HepG2 (cell line): ENCODE data around the gene TDRD10. TPM values are rescaled to one million over a fixed set of nuclear protein-coding genes. Genes with fewer than 3 reads are reported as not detected.

Experiments used
- ATRX ChIP-seq: sonication (generic); formaldehyde crosslinking; IDR thresholded peaks from 2 replicates; pipeline ENCODE4 v1.4.0; 2020; ENCODE audit warnings: missing genetic modification reagents, borderline replicate concordance
- FOXC1 ChIP-seq: sonication (generic); formaldehyde crosslinking; IDR thresholded peaks from 2 replicates; pipeline ENCODE4 v1.8.0; 2022; ENCODE audit warnings: mild to moderate bottlenecking, missing genetic modification reagents, borderline replicate concordance
- JARID2 ChIP-seq: sonication (generic); formaldehyde crosslinking; IDR thresholded peaks from 2 replicates; pipeline ENCODE4 v1.8.1; 2023; ENCODE audit warnings: missing genetic modification reagents, inconsistent platforms; ENCODE audit not compliant: insufficient replicate concordance
- RBFOX2 ChIP-seq: fragments of 200-400 bp; formaldehyde crosslinking; IDR thresholded peaks from 2 replicates; pipeline ENCODE4 v1.6.1; 2017; ENCODE audit warnings: low read depth, mild to moderate bottlenecking, low read length
- RBM22 ChIP-seq: fragments of 200-400 bp; formaldehyde crosslinking; optimal IDR thresholded peaks from 2 replicates; pipeline ENCODE3; 2017; ENCODE audit warnings: mild to moderate bottlenecking, low read length, moderate library complexity
- WIZ ChIP-seq: sonication (generic); formaldehyde crosslinking; IDR thresholded peaks from 2 replicates; pipeline ENCODE4 v1.5.1; 2020; ENCODE audit warnings: mild to moderate bottlenecking, missing genetic modification reagents
- ZFP37 ChIP-seq: sonication (generic); formaldehyde crosslinking; IDR thresholded peaks from 2 replicates; pipeline ENCODE4 v1.4.0; 2020; ENCODE audit warnings: missing genetic modification reagents, borderline replicate concordance
- ZNF318 ChIP-seq: sonication (generic); formaldehyde crosslinking; IDR thresholded peaks from 2 replicates; pipeline ENCODE4 v1.4.0; 2020; ENCODE audit warnings: mild to moderate bottlenecking, missing genetic modification reagents
- ZNF468 ChIP-seq: sonication (generic); formaldehyde crosslinking; IDR thresholded peaks from 2 replicates; pipeline ENCODE4 v1.8.0; 2022; ENCODE audit warnings: mild to moderate bottlenecking, moderate library complexity, missing genetic modification reagents
- ZNF564 ChIP-seq: sonication (generic); formaldehyde crosslinking; IDR thresholded peaks from 2 replicates; pipeline ENCODE4 v1.8.1; 2023; ENCODE audit warnings: mild to moderate bottlenecking, missing genetic modification reagents
- ZNF607 ChIP-seq: sonication (generic); formaldehyde crosslinking; IDR thresholded peaks from 2 replicates; pipeline ENCODE4 v1.5.1; 2020; ENCODE audit warnings: missing genetic modification reagents, mild to moderate bottlenecking, borderline replicate concordance
- ZNF646 ChIP-seq: sonication (generic); formaldehyde crosslinking; IDR thresholded peaks from 2 replicates; pipeline ENCODE4 v1.9.0; 2021; ENCODE audit warnings: mild to moderate bottlenecking, missing genetic modification reagents
- ZNF75D ChIP-seq: sonication (generic); formaldehyde crosslinking; IDR thresholded peaks from 2 replicates; pipeline ENCODE4 v1.8.1; 2023; ENCODE audit warnings: missing genetic modification reagents, mild to moderate bottlenecking, borderline replicate concordance
- ZNF768 ChIP-seq: sonication (generic); formaldehyde crosslinking; IDR thresholded peaks from 2 replicates; pipeline ENCODE4 v1.4.0; 2020; ENCODE audit warnings: missing genetic modification reagents
- polyA plus RNA-seq, 8 experiments: library from polyadenylated mRNA; depleted of rRNA in 3 of 8; stranded (reverse) in 7 of 8; unstranded in 1 of 8; fragments of >200 nt; fragmentation: Illumina TruSeq in 4 of 8; extraction: Trizol in 4 of 8; gene quantifications; 2 replicates each; pipeline versions ENCODE4 v1.2.1 to v1.2.3, GENCODE V29; 2011 to 2016; ENCODE audit warnings: low read depth in 4 of 8, missing spikeins in 1 of 8, mixed read lengths in 1 of 8; ENCODE audit not compliant: insufficient read depth in 1 of 8
- total RNA-seq, 5 experiments: library from RNA; depleted of rRNA; stranded (reverse); fragments of >200 nt; fragmentation: Illumina TruSeq; extraction: Trizol; gene quantifications; 2 replicates each; pipeline ENCODE4 v1.2.3, GENCODE V29; 2016; ENCODE audit warnings: low read depth in 1 of 5

The TDRD10 gene
- total and polyA plus RNA-seq, 2 of the 13 experiments (the other 11 are each of a cell fraction or from before 2014, with no cell fraction given), result not detected

- no peak; the same call in 1 of the 2 replicates for TF ChIP-seq ZNF646 (CRISPR knock-in tag)
- no peak for TF ChIP-seq ATRX
- peak; percentile 97 for TF ChIP-seq ZNF564 (CRISPR knock-in tag)
- peak; percentile 100 for TF ChIP-seq FOXC1 (CRISPR knock-in tag)
- peak; percentile 41 for TF ChIP-seq JARID2 (CRISPR knock-in tag)
- peak; percentile 88 for TF ChIP-seq RBFOX2
- TF ChIP-seq WIZ (CRISPR knock-in tag), result peak; percentile 62; the same call in 1 of the 2 replicates
- peak; percentile 96; the same call in 1 of the 2 replicates for TF ChIP-seq ZNF75D (CRISPR knock-in tag)
- TF ChIP-seq ZNF768 (CRISPR knock-in tag), result 0 out of 2 replicates have a peak, but pooled peaks have one; percentile 41
- TF ChIP-seq ZNF607, result peak; percentile 100
- TF ChIP-seq ZFP37 (CRISPR knock-in tag), result peak; percentile 98
- TF ChIP-seq ZNF318, result peak; percentile 99
- 0 out of 2 replicates have a peak, but pooled peaks have one; percentile 67 for TF ChIP-seq ZNF468 (CRISPR knock-in tag)
- no peak for TF ChIP-seq RBM22
Observed at GRCh38 chr1:154558720-154559465, 56.9 kb downstream of the TDRD10 start (continued).
